GM19025 (cell line): ENCODE measurements around the gene IL17RE.
"Not testable (repeated sequence)": the region's sequence is repeated elsewhere in the genome, so short reads cannot be mapped to it uniquely, and the experiment has no call there.

ENCODE experiments used
- ATAC-seq: cut with Tn5 transposase; IDR thresholded peaks from one replicate; pipeline ENCODE4 v1.9.1; 2021; ENCODE audit warnings: mild to moderate bottlenecking, low read depth, moderate library complexity; ENCODE audit not compliant: unreplicated experiment

The IL17RE gene

DNA sequence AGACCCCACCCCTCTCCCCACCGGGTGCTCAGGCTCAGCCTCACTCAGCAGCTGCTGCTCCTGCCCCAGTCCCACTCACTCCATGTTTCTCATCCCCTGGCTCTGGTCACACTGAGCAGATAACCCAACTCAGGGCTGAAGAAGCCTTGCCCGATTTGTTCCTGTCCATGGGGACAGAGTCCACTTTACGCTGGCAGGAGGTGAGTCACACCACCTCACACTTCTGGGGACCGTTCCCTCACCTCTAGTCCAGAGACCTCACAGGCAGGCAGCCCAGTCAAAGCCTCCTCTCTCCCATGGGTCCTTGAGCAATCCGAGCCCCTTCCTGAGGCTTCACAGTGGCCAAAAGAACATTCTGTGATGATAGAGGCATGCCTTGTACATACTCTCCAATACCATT lies 23.9 kb upstream of the IL17RE start:
- ATAC-seq, result no peak

DNA sequence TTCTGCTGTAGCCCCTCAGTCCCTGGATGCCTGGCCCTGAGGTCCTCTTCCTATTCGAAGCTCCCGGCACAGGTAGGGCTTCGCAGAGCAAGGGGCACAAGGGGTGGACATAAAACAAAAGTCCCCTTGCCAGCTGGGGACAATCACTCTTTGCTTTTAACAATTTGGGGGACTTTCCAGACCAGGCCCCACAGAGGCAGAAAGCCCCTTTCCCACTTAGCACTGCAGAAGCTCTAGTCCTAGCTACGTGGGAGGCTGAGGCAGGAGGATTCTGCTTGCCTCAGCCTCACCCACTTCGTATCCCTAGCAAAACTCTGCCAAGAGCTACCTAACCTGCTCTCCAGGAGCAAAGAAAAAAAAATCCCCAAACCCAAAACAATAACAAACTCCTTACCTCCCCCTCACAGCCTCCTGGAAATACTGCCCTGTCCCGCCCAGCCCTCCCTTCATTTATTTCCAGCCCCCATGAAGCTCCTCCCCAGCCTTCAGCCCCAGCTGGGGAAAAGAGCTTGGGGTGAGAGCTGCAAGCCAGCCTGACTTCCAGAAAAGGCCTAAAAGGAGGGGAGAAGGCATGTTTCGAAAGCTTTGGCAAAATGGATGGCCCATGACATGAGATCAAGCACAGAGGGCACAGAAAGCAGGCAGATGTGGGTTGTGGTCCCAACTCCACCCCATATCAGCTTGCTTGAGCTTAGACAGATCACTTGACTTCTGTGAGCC lies 22.7 kb upstream of the IL17RE start, which contains the start of gene CIDEC:
TSS of gene CIDEC (minus strand) at position 424 of the 720 bp plus-strand sequence. CDS start 1,767 bp downstream, outside the sequence.
- no peak for ATAC-seq

DNA sequence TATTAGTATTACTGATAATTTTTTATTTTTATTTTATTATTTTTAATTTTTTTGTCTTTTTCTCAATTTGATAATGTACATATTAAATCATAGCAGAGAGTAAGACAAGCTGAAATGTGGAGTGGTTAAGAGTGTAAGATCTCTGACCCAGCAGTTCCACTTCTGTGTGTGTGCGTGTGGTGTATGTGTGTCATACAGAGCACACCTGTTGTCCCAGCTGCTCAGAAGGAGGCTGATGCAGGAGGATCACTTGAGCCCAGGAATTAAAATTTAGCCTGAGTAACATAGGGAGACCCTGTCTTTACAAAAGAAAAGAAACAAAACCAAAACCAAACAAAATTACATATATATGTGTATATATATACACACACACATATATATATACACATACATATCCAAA lies 21.2 kb upstream of the IL17RE start:
- no peak for ATAC-seq

DNA sequence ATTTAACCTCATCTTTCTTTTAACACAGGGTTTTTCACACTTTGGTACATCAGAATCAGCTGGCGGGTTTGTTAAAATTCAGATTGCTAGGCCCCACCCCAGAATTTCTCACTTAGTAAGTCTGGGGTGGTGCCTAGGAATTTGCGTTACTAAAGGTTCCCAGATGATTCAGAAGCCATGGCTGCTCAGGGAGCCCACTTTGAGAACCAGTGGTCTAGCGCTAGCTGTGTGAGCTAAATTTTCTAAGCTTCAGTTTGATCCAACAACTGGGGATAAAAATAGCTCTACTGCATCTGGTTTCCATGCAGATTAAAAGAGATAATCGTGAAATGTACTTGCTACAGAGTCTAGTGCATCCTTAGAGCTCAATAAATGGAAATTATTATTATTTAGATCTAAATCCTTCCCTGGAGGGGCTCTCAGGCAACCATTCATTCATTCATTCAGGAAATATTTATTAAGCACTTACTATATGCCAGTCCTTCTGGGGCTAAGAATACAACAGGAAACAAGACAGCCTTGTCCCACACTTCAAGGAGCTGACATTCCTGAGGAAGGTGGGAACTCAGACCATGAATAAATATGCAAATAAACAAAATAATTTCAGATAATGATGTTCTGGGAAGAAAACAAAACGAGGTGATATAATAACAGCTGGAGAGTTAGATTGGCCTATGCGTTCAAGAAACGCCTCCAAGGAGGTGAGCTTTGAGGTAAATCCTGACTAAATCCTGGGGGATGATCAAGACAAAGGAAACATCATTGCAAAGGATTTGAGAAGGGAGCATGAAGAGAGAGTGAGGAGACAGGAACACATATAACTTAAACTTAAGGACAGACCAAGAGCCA lies 18.7 kb upstream of the IL17RE start:
- no peak for ATAC-seq

DNA sequence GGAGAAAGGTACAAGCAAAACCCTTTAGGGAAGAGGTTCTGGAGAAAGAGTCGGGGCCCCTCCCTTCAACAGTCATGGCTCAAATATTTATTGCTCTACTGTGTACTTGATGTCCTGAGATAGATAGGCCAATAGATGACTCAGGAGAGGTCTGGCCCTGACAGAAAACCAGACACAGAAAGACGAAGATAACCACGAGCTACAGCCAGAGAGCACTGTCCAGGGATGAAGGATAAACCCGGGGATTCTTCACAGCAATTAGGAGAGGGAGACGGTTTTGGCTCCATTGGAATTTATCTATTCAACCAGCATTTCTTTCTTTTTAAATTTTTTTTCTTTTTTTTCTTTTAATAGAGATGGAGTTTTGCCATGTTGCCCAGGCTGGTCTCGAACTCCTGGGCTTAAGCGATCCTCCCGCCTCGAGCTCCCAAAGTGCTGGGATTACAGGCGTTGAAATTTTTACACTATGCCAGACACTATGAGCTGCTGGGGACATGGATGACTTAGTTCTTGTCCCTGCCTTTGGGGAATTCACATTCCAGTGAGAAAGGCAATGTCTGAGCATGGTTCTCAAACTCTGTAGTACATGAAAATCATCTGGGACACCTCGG lies 18.0 kb upstream of the IL17RE start:
- no peak for ATAC-seq

DNA sequence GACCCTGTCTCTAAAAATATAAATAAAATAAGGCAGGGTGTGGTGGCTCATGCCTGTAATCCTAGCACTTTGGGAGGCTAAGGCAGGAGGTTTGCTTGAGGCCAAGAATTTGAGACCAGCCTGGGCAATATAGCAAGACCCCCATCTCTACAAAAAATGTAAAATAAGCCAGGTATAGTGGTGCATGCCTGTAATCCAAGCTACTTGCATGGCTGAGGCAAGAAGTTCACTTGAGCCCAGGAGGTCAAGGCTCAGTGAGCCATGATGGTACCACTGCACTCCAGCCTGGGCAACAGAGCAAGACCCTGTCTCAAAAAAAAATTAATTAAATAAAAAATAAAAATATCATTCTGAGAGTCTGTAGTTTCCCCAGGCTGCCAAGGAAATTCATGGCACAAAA lies 16.3 kb upstream of the IL17RE start:
- no peak for ATAC-seq

DNA sequence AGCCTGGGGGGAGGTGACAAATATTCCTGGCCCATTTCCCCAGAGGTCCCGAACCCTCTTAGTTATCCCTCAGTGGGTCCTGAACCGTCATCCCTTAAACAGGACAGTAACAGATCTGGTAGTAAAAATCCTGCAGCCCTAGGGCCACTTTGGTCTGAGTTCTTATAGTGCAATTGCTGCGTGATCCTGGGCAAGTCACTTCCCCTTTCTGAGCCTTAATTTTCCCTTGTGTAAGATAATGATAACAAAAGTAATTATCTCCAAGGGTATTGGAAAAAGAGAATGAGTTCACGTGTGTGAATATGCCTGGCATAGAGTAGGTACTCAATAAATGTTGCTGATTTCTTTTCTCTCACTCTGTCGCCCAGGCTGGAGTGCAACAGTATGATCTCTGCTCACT lies 15.2 kb upstream of the IL17RE start:
- ATAC-seq, result no peak

DNA sequence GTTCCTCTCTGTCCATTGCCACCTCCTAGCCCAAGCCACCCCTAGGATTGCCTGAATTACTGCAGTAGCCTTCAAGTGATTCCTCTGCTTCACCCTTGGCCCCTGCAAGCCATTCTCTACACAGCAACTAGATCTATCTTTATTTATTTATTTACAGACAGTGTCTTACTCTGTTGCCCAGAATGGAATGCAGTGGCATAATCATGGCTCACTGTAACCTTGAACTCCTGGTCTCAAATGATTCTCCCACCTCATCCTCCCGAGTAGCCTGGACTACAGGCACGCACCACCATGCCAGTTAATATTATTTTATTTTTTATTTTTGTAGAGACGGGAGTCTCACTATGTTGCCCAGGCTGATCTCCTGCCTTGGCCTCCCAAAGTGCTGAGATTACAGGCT lies 14.1 kb upstream of the IL17RE start:
- ATAC-seq, result no peak

DNA sequence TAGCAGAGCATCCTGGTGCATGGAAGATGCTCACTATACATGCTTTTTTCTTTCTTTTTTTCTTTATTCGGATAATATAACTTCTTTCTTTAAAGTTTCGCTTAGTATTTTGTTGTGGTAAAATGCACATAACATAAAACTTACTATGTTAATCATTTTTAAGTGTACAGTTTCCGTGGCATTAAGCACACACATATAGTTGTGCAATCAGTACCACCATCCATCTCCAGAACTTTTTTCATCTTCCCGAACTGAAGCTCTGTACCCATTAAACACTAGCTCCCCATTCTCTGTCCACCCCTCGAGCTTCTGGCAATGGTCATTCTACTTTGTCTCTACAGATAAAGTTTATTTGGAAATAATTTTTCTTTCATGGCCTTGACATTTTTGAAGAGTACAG lies 13.2 kb upstream of the IL17RE start:
- ATAC-seq, result no peak

DNA sequence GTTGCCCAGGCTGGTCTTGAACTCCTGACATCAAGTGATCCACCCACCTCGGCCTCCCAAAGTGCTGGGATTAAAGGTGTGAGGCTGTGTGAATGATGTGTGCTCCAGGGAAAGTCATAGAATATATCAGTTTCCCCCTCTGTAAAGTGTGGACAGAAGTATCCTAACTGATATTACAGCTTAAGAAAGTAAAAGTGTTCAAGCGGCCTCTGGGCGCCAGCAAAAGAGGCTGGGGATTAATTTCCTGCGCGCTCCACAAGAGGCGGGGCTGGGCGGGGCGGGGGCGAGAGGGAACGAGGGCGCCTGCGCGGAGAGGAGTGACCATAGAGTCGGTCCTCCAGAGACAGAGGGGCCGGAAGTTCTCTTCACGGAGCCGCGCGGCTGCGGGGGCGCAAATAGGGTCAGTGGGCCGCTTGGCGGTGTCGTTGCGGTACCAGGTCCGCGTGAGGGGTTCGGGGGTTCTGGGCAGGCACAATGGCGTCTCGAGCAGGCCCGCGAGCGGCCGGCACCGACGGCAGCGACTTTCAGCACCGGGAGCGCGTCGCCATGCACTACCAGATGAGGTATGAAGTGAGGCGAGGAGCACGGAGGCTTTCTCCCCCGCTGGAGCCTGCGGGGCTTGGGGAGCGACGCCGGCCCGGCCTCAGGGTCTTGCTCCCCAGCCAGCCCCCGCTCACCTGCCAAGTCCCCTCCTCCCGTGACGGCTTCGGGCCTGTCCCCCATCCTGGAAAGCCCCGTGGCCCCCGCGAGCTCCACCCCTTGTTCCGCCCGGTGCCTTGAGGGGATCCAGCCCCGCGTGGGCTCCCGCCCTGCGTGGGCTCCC lies 12.2 kb upstream of the IL17RE start, which contains the start of gene JAGN1:
TSS of gene JAGN1 (plus strand) at position 362 of the 823 bp plus-strand sequence. CDS start at position 475, 113 bp downstream.
- peak; percentile 58 for ATAC-seq

DNA sequence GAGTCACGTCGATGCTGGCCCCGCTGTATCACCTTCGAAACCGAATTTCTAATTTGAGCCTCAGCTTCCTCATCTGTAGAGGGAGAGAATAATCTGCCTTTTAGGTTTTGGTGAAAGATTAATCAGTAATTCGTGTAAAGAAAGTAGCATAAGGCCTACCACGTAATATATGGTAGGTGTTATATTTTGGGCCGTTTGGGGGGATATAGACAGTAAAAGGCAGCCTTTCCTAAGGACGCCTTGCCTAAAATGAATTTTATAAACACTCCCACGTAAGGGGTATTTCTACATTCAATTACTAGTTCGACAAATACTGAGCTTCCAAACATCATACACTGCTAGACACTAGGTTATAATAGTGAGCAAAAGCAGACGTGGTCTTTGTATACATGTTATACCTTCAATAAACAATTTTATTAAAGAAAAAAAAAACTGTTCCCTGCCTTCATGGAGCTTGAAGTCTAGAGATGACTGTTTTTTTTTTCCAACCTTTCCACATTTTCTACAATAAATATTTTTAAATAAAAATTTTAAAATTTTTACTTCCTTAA lies 11.5 kb upstream of the IL17RE start:
- no peak for ATAC-seq

DNA sequence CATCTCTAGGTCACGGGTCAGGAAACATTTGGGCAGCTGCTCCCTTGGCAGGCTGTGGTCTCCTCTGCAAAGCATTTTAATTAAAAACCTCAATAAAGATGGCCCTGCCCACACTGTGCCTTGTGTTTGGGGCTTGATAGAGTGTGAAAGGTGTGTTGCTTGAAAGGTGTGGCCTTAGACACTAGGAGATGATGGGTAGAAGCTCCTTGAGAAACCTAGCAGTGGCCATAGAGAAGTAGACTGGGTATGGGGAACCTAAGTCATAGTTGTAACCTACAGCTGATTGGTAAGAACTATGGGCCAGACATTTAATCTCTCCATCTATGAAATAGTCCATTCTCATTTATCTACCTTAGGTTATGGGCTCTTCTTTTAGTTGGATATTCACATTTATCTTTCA lies 8.9 kb upstream of the IL17RE start:
- no peak for ATAC-seq

DNA sequence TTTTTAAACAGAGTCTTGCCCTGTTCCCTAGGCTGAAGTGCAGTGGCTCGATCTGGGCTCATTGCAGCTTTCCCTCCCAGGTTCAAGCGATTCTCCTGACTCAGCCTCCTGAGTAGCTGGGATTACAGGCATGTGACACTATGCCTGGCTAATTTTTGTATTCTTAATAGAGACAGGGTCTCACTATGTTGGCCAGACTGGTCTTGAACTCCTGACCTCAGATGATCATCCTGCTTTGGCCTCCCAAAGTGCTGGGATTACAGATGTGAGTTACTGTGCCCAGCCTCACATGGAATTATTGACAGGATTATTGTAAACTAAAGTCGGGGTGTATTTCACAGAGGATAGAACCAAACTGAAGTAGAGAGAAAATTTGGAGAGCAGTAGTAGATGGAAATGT lies 6.9 kb upstream of the IL17RE start:
- not testable (repeated sequence) for ATAC-seq

DNA sequence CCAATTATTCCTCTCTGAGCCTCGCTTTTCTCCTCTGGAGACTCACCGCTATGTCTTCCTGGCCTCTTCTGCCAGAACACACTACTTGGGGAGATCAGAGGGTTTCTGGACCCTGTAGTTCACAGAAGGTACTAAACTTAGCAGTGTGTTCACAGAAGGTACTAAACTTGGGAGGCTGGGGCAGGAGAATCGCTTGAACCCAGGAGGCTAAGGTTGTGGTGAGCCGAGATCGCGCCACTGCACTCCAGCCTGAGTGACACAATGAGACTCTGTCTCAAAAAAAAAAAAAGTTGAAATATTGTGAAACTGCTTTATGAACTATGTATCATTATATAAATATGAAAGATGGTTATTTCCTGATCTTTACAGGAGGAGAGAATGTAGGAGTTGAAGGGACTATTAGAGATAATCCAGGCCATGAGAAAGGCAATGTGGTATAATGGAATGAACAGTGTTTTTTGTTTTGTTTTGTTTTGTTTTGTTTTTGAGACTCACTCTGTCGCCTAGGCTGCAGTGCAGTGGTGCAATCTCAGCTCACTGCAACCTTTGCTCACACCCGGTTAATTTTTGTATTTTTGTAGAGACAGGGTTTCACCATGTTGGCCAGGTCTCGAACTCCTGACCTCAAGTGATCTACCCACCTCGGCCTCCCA lies 5.8 kb upstream of the IL17RE start:
- not testable (repeated sequence) for ATAC-seq

DNA sequence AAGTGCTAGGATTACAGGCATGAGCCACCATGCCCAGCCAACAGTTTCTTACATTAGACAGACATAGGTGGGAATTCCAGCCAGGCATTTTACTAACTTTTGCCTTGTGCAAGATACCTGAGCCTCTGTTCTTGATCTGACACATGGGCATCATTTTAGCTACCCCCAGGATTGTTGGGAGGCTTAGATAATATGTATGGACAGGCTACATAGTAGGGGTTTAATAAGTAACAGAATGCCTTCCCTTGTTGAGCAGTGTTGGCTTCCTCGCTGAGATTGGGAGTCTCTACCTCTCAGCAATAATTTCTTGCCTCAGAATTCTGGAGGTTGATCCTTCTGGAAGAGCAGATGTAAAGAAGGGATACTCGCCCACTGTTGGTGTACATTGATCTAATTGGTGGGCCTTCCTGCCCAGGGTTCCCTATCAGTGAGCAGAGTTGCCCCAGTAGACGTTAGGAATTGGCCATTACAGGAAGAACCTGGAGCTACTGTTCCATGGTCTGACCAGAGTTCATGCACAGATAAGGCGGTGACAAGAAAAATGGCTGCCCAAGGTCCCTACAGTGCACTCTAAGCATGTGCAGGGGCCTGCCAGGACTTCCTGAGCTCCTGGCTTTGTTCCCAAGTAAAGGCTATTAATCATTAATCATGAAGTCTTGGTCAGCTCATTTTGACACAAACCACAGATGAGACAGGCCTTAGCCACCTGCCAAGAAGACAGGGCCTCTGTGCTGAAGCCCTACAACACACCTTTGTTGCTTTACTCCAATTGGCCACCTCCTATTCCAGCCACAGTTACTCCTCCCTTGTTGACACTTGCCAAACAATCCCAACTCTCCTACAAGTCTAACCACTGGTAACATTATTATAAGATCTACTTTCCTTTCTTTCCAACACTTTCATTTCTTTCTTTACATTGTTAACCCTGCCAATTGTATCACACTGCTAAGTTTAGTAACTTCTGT lies 5.0 kb upstream of the IL17RE start:
- no peak for ATAC-seq

DNA sequence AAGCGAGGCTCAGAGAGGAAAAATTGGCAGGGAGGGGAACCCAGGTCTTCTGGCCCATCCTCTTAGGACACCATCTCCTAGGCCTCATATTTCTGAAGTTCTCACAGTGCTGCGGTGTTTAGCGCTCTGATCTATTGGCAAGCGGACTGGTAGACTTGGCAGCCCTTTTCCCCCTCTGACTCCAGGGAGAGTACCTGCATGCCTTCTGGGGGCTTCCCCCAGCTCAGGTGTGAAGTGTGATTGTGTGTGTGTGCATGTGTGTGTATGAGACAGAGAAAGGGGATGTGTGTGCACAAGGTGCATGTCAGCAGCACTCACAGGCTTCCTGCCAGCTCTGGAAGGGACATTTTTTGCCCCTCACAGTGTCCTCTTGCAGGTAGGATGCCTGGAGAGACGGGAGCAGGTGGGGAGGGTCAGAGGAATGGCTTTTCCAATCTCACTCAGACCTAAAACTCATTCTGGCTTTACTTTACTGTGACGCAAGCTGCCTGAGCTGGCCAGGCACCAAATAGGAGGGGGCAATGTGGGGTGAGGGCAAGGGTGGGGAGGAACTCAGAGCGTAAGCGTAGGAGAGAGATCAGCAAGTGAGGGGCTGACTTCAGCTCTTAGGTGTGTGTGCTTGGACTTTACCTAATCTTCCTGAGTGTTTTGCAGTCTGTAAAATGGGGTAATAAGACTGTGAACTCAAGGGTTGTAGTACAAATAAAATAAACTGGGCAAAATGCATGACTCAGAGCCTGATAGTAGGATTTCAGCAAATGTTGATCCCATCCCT lies 4.0 kb upstream of the IL17RE start:
- ATAC-seq, result no peak

DNA sequence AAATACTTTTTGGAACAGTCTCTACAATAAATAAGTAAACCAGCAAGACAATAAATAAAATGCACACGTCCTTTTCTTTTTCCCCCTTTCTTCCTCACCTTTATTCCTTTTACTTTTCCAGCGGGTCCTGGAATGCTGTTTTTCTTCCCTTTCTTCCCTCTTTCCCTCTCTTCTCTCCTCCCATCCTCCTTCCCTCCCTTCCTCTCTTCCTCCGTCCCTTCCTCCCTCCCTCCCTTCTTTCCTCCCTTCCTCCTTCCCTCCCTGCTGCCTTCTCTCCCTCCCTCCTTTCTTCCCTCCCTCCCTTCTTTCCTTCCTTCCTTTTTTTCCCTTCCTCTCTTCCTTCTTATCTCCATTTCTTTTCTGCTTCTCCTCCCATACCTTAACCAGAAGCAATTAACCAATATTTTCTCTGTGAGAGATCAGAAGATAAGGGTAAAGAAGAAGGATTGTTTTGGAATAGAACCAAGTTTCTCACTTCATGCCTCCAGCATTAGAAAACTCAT lies 3.3 kb upstream of the IL17RE start:
- no peak for ATAC-seq
